Measurements from ENCODE around the gene BRINP1.

Gene BRINP1

GRCh38 chr9:119343059-119343990, 25.9 kb downstream of the BRINP1 start:
- no peak for DNase-seq (ENCODE audit: low read depth in 1 of 2, low spot score in 1 of 2)

GRCh38 chr9:119339056-119339455, 30.2 kb downstream of the BRINP1 start:
- no peak for DNase-seq (ENCODE audit: low read depth in 1 of 2, low spot score in 1 of 2)

GRCh38 chr9:119337573-119337972, 31.7 kb downstream of the BRINP1 start:
- DNase-seq (ENCODE audit: low read depth in 1 of 2, low spot score in 1 of 2): no peak

GRCh38 chr9:119334745-119335144, 34.5 kb downstream of the BRINP1 start:
- DNase-seq (ENCODE audit: low read depth in 1 of 2, low spot score in 1 of 2): no peak

GRCh38 chr9:119333507-119334229, 35.6 kb downstream of the BRINP1 start:
- DNase-seq (ENCODE audit: low read depth in 1 of 2, low spot score in 1 of 2): no peak

- DNase-seq (ENCODE audit: low read depth in 1 of 2, low spot score in 1 of 2): no peak
These were observed 36.7 kb downstream of the BRINP1 start for GRCh38 chr9:119332522-119332921.

- no peak for DNase-seq (ENCODE audit: low read depth in 1 of 2, low spot score in 1 of 2)
These were observed 47.1 kb downstream of the BRINP1 start for GRCh38 chr9:119322184-119322583.

- no peak for DNase-seq (ENCODE audit: low read depth in 1 of 2, low spot score in 1 of 2)
These were observed 50.9 kb downstream of the BRINP1 start for GRCh38 chr9:119318371-119318770.

- no peak for DNase-seq (ENCODE audit: low read depth in 1 of 2, low spot score in 1 of 2)
These were observed 55.4 kb downstream of the BRINP1 start for GRCh38 chr9:119313846-119314245.

GRCh38 chr9:119310741-119311140, 58.5 kb downstream of the BRINP1 start:
- DNase-seq (ENCODE audit: low read depth in 1 of 2, low spot score in 1 of 2): no peak

GRCh38 chr9:119307471-119307870, 61.8 kb downstream of the BRINP1 start:
- DNase-seq (ENCODE audit: low read depth in 1 of 2, low spot score in 1 of 2): no peak

- DNase-seq (ENCODE audit: low read depth in 1 of 2, low spot score in 1 of 2): no peak
These were observed 64.7 kb downstream of the BRINP1 start for GRCh38 chr9:119304555-119304954.

GRCh38 chr9:119302988-119303698, 66.1 kb downstream of the BRINP1 start:
- DNase-seq (ENCODE audit: low read depth in 1 of 2, low spot score in 1 of 2): no peak

GRCh38 chr9:119298076-119298853, 71.0 kb downstream of the BRINP1 start:
- DNase-seq (ENCODE audit: low read depth in 1 of 2, low spot score in 1 of 2): no peak

- DNase-seq (ENCODE audit: low read depth in 1 of 2, low spot score in 1 of 2): no peak
These were observed 77.7 kb downstream of the BRINP1 start for GRCh38 chr9:119291554-119291953.

- no peak for DNase-seq (ENCODE audit: low read depth in 1 of 2, low spot score in 1 of 2)
These were observed 79.3 kb downstream of the BRINP1 start for GRCh38 chr9:119289740-119290433.

GRCh38 chr9:119284587-119285337, 84.5 kb downstream of the BRINP1 start:
- no peak for DNase-seq (ENCODE audit: low read depth in 1 of 2, low spot score in 1 of 2)

- DNase-seq (ENCODE audit: low read depth in 1 of 2, low spot score in 1 of 2): no peak
These were observed 85.1 kb downstream of the BRINP1 start for GRCh38 chr9:119284118-119284517.

GRCh38 chr9:119283078-119283794, 86.0 kb downstream of the BRINP1 start:
- DNase-seq (ENCODE audit: low read depth in 1 of 2, low spot score in 1 of 2): no peak

Data from stimulated activated CD4-positive, alpha-beta T cell treated with anti-CD3 and anti-CD28 coated beads, Interleukin-15, amount 100 ng/mL, for 1 hour (primary cell).